ENCODE results near the gene AUTS2.

AUTS2 gene

GRCh38 chr7:69673074-69673473, 74.8 kb downstream of the AUTS2 start:
- H3K36me3 ChIP-seq (ENCODE audit: low read depth) = no peaks in the 10 kb centered on the region
- no peak overlapping the region for H3K4me3 ChIP-seq (ENCODE audit: severe bottlenecking)
- ATAC-seq (ENCODE audit: low read depth) = no peak
- H3K4me1 ChIP-seq (ENCODE audit: insufficient read depth, poor library complexity, severe bottlenecking) = no peaks in the 10 kb centered on the region
- no peak for DNase-seq (ENCODE audit: low spot score)
- H3K27me3 ChIP-seq (ENCODE audit: insufficient read depth, poor library complexity, severe bottlenecking) = no peaks in the 10 kb centered on the region
- no peak overlapping the region for H3K27ac ChIP-seq (ENCODE audit: poor library complexity, severe bottlenecking)
- no peaks in the 10 kb centered on the region for H3K9me3 ChIP-seq (ENCODE audit: severe bottlenecking)
- no peak for TF ChIP-seq CTCF (IDR thresholded peaks at IDR 0.05; ENCODE audit: poor library complexity, severe bottlenecking)

GRCh38 chr7:69674701-69675182, 76.5 kb downstream of the AUTS2 start:
- no peak overlapping the region for H3K4me3 ChIP-seq (ENCODE audit: severe bottlenecking)
- no peak overlapping the region for H3K27ac ChIP-seq (ENCODE audit: poor library complexity, severe bottlenecking)
- H3K4me1 ChIP-seq (ENCODE audit: insufficient read depth, poor library complexity, severe bottlenecking) = no peaks in the 10 kb centered on the region
- no peaks in the 10 kb centered on the region for H3K9me3 ChIP-seq (ENCODE audit: severe bottlenecking)
- ATAC-seq (ENCODE audit: low read depth) (no peak), DNase-seq (ENCODE audit: low spot score) (no peak)
- no peak for TF ChIP-seq CTCF (IDR thresholded peaks at IDR 0.05; ENCODE audit: poor library complexity, severe bottlenecking)
- no peaks in the 10 kb centered on the region for H3K36me3 ChIP-seq (ENCODE audit: low read depth)
- H3K27me3 ChIP-seq (ENCODE audit: insufficient read depth, poor library complexity, severe bottlenecking) = no peaks in the 10 kb centered on the region

DNA sequence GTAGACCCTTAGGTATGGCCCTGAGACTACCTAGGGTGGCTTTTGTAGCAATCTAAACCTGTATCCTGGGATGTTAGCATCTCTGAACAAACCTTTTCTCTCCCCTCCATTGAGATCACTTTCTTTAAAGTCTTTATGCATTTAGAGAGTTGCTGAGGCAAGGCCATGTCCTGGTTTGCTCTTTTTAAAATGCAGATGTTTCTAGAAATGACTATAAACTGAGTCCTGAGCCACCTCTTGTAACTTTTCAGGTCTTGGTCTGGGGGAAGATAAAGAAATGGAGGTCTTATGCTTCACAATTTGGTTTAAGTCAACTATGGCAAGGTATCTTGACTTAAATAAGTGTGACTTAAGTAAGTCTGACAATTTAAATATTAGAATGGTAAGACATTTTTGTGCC, 78.0 kb downstream of the AUTS2 start:
- Histone ChIP-seq H3K9me3 (ENCODE audit: severe bottlenecking) (no peaks in the 10 kb centered on the region), H3K4me1 (ENCODE audit: insufficient read depth, poor library complexity, severe bottlenecking) (no peaks in the 10 kb centered on the region), H3K36me3 (ENCODE audit: low read depth) (no peaks in the 10 kb centered on the region), H3K27me3 (ENCODE audit: insufficient read depth, poor library complexity, severe bottlenecking) (no peaks in the 10 kb centered on the region), H3K4me3 (ENCODE audit: severe bottlenecking) (no peak overlapping the region), H3K27ac (ENCODE audit: poor library complexity, severe bottlenecking) (no peak overlapping the region)
- no peak for DNase-seq (ENCODE audit: low spot score)
- no peak for ATAC-seq (ENCODE audit: low read depth)
- TF ChIP-seq CTCF (IDR thresholded peaks at IDR 0.05; ENCODE audit: poor library complexity, severe bottlenecking) = no peak

GRCh38 chr7:69677054-69677852, 79.0 kb downstream of the AUTS2 start:
- no peak for ATAC-seq (ENCODE audit: low read depth)
- H3K4me3 ChIP-seq (ENCODE audit: severe bottlenecking) = no peak overlapping the region
- H3K9me3 ChIP-seq (ENCODE audit: severe bottlenecking) = peaks cover 2% of the 10 kb centered on the region
- no peak for DNase-seq (ENCODE audit: low spot score)
- no peak overlapping the region for H3K27ac ChIP-seq (ENCODE audit: poor library complexity, severe bottlenecking)
- peak; percentile 17 for TF ChIP-seq CTCF (IDR thresholded peaks at IDR 0.05; ENCODE audit: poor library complexity, severe bottlenecking)
- no peaks in the 10 kb centered on the region for H3K4me1 ChIP-seq (ENCODE audit: insufficient read depth, poor library complexity, severe bottlenecking)
- H3K27me3 ChIP-seq (ENCODE audit: insufficient read depth, poor library complexity, severe bottlenecking) = no peaks in the 10 kb centered on the region
- no peaks in the 10 kb centered on the region for H3K36me3 ChIP-seq (ENCODE audit: low read depth)

DNA sequence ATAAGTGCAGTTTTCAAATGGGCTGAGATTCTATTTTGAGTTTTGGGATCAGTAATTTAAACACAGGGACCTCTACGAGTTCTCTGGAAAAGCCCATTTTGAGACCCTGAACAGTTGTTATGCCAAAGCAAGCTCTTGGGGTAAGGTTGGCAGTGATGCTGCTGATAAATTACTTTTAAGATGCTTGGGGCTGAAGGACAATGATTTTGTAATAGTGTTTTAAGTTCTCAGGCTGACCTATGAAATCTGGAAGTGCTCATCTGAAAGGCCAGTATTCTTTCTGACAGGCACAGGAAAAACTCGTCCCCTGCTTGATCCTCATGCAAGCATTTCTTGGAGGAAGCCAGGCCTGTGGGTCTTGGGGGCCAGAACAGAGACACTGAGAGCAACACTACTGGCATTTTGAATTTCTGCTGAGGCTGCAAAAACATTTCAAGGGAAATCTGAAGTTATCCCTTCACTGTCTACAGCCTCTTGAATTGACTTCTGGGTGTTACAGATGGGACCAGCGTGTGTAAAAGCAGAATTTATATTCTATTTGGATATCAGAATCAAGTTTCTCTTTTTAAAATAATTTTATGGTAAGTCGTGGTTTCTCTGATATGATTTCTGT, 79.7 kb downstream of the AUTS2 start:
- TF ChIP-seq CTCF (IDR thresholded peaks at IDR 0.05; ENCODE audit: poor library complexity, severe bottlenecking) = no peak
- no peak overlapping the region for H3K27ac ChIP-seq (ENCODE audit: poor library complexity, severe bottlenecking)
- ATAC-seq (ENCODE audit: low read depth) = no peak

More for the DNA sequence above, 79.7 kb downstream of the AUTS2 start:
- DNase-seq (ENCODE audit: low spot score) = no peak
- H3K27me3 ChIP-seq (ENCODE audit: insufficient read depth, poor library complexity, severe bottlenecking) = no peaks in the 10 kb centered on the region
- no peaks in the 10 kb centered on the region for H3K4me1 ChIP-seq (ENCODE audit: insufficient read depth, poor library complexity, severe bottlenecking)
- H3K36me3 ChIP-seq (ENCODE audit: low read depth) = no peaks in the 10 kb centered on the region
- H3K9me3 ChIP-seq (ENCODE audit: severe bottlenecking) = peaks cover 3% of the 10 kb centered on the region
- H3K4me3 ChIP-seq (ENCODE audit: severe bottlenecking) = no peak overlapping the region
